ENCODE data around the gene GPR148.

Gene GPR148

GRCh38 chr2:130749078-130749477, 20.2 kb downstream of the GPR148 start:
- no peak for DNase-seq (ENCODE audit: low read depth in 2 of 2, low spot score in 1 of 2)

DNA sequence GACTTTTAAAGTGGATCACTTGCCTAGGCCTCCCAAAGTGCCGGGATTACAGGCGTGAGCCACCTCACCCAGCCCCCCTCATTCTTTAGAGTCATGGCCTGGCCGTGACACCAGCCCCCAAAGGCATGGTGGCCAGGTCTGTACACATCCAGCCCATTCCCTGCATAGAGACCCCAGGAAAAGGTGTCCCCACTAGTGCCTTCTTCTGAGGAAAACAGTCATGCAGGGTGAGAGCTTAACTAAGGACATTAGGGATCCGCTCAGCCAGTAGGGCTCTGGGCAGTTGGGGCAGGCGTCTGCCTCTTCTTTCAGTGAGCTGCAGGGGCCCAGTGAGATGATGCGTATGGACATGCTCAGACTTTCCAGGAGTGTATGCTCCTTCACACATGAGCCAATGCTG, 20.8 kb downstream of the GPR148 start:
- DNase-seq (ENCODE audit: low read depth in 2 of 2, low spot score in 1 of 2): no peak

GRCh38 chr2:130754811-130755210, 25.9 kb downstream of the GPR148 start:
- DNase-seq (ENCODE audit: low read depth in 2 of 2, low spot score in 1 of 2): no peak

DNA sequence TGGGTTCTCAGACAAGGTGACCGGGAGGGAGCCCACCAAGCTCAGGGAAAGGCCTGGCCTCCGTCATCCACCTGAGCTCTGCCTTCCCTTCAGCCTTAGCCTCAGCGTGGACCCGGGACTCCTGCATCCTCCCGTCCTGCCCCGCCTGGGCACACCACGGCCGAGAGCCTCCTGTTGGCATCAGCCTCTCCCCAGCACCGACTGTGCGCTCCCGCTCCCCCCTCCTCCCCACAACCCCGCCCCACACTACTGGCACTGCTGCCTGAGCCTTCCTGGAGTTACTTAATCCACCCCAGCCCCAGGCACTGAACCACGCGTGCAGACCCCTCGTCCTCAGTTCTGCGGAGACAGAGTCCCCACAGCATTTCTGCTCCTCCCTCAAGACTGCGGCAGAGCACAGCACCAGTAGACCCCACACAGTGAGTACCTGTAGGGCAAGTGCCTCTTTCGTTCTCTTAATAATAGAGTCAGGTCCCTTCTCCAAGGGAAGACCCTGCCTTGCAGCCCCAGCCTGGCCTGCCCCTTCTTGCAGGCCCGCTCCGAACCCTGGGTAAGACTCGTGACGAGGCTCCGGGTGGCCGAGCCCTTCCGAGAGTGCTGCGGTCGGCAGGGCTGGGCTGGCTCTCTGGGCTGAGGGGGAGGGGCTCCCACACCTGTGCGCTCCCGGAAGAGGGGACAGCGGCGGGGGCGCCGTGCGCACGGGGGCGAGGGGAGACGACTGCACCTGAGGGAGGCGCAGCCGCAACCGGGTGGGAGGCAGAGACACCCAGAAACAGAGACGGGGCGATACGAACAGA, 26.6 kb downstream of the GPR148 start, which contains the start of gene AMER3:
AMER3 (plus strand) TSS at position 285 of the 797 bp plus-strand sequence. CDS start 6,533 bp downstream, outside the sequence.
- no peak for DNase-seq (ENCODE audit: low read depth in 2 of 2, low spot score in 1 of 2)

GRCh38 chr2:130756053-130756873, 27.4 kb downstream of the GPR148 start:
- no peak for DNase-seq (ENCODE audit: low read depth in 2 of 2, low spot score in 1 of 2)

DNA sequence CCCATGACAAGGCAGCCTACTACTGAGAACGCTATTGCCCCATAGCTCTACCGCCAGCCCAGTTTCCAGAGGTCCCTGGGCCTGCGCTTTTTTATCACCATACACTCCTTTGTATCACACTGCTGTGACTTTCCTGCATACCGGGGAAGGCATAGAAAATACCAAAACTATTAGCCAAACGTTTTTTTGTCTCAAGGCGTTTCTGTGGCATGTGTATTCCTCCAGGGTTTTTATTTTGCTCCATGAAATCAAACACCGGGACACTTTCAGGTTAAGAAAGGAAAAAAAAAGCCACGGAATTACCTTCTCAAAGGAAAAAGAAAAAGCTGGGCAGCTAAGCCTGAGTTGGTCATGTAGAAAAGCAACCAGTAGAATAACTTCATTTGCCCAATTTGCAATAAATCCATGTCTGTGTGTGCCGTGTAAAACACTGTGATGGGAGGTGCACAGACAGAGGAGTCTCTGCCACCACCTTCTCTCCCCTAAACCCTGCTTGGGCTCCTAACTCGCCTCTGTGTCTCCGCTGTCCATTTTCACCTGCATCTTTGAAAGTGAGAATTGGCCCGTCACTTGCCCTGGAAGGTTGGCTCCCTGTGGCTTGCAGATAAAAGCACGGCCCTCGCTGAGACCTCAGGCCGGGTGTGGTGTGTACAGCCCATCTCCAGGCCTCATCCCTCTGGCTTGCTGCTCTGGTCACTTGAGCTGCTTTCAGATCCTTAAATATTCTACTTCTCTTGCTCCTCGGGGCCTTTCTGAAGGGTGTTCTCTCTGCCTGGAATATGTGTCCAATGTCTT, 28.2 kb downstream of the GPR148 start:
- DNase-seq (ENCODE audit: low read depth in 2 of 2, low spot score in 1 of 2): no peak

GRCh38 chr2:130759906-130760753, 31.3 kb downstream of the GPR148 start:
- DNase-seq (ENCODE audit: low read depth in 2 of 2, low spot score in 1 of 2): no peak

- DNase-seq (ENCODE audit: low read depth in 2 of 2, low spot score in 1 of 2): no peak
These were observed 32.2 kb downstream of the GPR148 start for GRCh38 chr2:130760754-130761751.

GRCh38 chr2:130762031-130762909, 33.4 kb downstream of the GPR148 start:
- no peak for DNase-seq (ENCODE audit: low read depth in 2 of 2, low spot score in 1 of 2)

- no peak for DNase-seq (ENCODE audit: low read depth in 2 of 2, low spot score in 1 of 2)
These were observed 34.1 kb downstream of the GPR148 start for GRCh38 chr2:130762910-130763385.

GRCh38 chr2:130763405-130763804, 34.5 kb downstream of the GPR148 start:
- DNase-seq (ENCODE audit: low read depth in 2 of 2, low spot score in 1 of 2): no peak

- DNase-seq (ENCODE audit: low read depth in 2 of 2, low spot score in 1 of 2): no peak
These were observed 35.4 kb downstream of the GPR148 start for GRCh38 chr2:130764035-130764820.

GRCh38 chr2:130764821-130765115, 35.9 kb downstream of the GPR148 start:
- DNase-seq (ENCODE audit: low read depth in 2 of 2, low spot score in 1 of 2): no peak

DNA sequence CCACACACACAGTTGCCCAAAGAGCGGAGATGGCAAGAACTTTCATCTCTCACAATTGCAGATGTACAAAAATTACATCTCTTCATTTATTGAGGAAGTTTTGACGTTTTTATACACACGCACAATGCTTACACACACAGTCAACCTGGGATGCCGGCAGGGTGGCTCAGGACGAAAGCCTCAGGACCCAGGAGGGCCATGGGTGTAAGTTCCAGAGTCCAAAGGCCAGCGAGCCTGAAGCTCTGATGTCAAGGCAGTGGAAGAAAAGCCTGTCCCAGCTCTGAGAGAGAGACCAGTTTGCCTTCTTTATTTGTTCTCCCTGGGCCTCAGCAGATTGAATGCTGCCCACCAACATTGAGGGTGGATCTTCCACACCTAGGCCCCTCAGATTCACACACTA, 36.6 kb downstream of the GPR148 start:
- no peak for DNase-seq (ENCODE audit: low read depth in 2 of 2, low spot score in 1 of 2)

GRCh38 chr2:130766037-130766436, 37.2 kb downstream of the GPR148 start:
- no peak for DNase-seq (ENCODE audit: low read depth in 2 of 2, low spot score in 1 of 2)

- DNase-seq (ENCODE audit: low read depth in 2 of 2, low spot score in 1 of 2): no peak
These were observed 38.0 kb downstream of the GPR148 start for GRCh38 chr2:130766711-130767407.

DNA sequence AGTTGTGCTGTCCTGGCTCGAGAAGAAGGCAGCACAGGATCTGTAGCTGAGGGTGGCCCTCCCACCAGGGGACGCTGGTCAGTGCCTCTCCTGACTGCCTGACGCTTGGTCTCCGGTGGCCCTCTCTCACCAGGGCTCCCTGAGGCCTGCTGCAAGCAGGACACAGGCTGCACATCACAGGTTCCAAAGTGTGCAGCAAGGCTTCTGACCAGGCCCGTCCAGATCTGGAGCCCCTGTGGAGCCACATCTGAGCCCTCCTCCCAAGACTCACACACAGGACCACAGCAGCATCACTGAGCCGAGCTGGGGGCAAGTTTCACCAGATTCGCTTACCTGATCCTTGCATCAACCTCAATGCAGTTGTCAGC, 38.5 kb downstream of the GPR148 start:
- no peak for DNase-seq (ENCODE audit: low read depth in 2 of 2, low spot score in 1 of 2)
